Measurements from ENCODE around the gene STRN3.

DNA sequence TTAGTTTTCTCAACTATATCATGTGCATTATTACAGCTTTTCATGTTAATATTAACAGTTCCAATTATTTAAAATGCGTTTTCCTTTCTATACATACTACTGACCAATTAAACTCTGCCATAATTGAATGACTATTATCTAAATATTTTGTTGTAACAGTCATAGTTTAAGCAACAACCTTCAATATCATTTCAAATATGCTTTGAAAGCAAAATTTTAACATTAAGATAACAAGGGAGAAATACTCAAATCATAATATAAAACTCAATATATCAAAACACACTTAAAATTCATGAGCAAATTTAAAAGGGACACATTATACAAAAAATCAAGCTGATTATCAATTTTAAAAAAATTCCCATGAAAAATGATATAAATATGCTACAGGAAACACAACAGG is 111.4 kb downstream of the STRN3 start:
- TF ChIP-seq, protein P1, sequence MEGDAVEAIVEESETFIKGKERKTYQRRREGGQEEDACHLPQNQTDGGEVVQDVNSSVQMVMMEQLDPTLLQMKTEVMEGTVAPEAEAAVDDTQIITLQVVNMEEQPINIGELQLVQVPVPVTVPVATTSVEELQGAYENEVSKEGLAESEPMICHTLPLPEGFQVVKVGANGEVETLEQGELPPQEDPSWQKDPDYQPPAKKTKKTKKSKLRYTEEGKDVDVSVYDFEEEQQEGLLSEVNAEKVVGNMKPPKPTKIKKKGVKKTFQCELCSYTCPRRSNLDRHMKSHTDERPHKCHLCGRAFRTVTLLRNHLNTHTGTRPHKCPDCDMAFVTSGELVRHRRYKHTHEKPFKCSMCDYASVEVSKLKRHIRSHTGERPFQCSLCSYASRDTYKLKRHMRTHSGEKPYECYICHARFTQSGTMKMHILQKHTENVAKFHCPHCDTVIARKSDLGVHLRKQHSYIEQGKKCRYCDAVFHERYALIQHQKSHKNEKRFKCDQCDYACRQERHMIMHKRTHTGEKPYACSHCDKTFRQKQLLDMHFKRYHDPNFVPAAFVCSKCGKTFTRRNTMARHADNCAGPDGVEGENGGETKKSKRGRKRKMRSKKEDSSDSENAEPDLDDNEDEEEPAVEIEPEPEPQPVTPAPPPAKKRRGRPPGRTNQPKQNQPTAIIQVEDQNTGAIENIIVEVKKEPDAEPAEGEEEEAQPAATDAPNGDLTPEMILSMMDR (IDR thresholded peaks at IDR 0.05), result no peak
- TF ChIP-seq POLR2AphosphoS5 (IDR thresholded peaks at IDR 0.05), result no peak
- TF ChIP-seq EP300 (IDR thresholded peaks at IDR 0.05), result no peak
- no peak for TF ChIP-seq POLR2A (IDR thresholded peaks at IDR 0.05)
